Osteoblast (primary cell): ENCODE results near the gene KLF6. TPM values are rescaled to one million over a fixed set of nuclear protein-coding genes. Genes with fewer than 3 reads are reported as not detected.
A peak's percentile ranks its signal among the peaks of the same experiment; 100 is the strongest.

Experiments used
- DNase-seq: peaks from one replicate; pipeline ENCODE4 v3.0.0; 2011; ENCODE audit warnings: low spot score, mixed read lengths; ENCODE audit not compliant: insufficient read length; ENCODE audit errors: missing footprints
- H2AFZ ChIP-seq: 2 replicates; pipeline ENCODE4 v1.6.0; 2011; ENCODE audit warnings: mild to moderate bottlenecking, low read length
- H3K27ac ChIP-seq: 2 replicates; pipeline ENCODE4 v1.5.1; 2011; ENCODE audit warnings: mild to moderate bottlenecking, low read depth, low read length, moderate library complexity
- H3K27me3 ChIP-seq: 2 replicates; pipeline ENCODE4 v1.6.0; 2012; ENCODE audit warnings: mild to moderate bottlenecking, control low read depth, inconsistent platforms, low read length, moderate library complexity; ENCODE audit not compliant: insufficient read depth
- H3K36me3 ChIP-seq: 2 replicates; pipeline ENCODE4 v1.5.1; 2011; ENCODE audit warnings: mild to moderate bottlenecking, low read length, control low read depth, moderate library complexity; ENCODE audit not compliant: insufficient read depth
- H3K4me1 ChIP-seq: 2 replicates; pipeline ENCODE4 v1.5.1; 2011; ENCODE audit warnings: mild to moderate bottlenecking, low read length, control low read depth, moderate library complexity; ENCODE audit not compliant: insufficient read depth
- H3K4me2 ChIP-seq: 2 replicates; pipeline ENCODE4 v1.6.0; 2011; ENCODE audit warnings: mild to moderate bottlenecking, low read length; ENCODE audit not compliant: insufficient read depth
- H3K4me3 ChIP-seq: fragments of 200-600 bp; sonication (generic); 3 replicates; pipeline ENCODE4 v1.5.1; 2012; ENCODE audit warnings: mild to moderate bottlenecking, low read length, inconsistent platforms; ENCODE audit not compliant: insufficient read depth
- H3K79me2 ChIP-seq: 2 replicates; pipeline ENCODE4 v1.6.0; 2012; ENCODE audit warnings: mild to moderate bottlenecking, low read length, control low read depth, inconsistent platforms; ENCODE audit not compliant: insufficient read depth
- H3K9me3 ChIP-seq: 2 replicates; pipeline ENCODE4 v1.5.1; 2011; ENCODE audit warnings: low read depth, low read length, control low read depth
- H4K20me1 ChIP-seq: 2 replicates; pipeline ENCODE4 v1.6.0; 2012; ENCODE audit warnings: mild to moderate bottlenecking, low read length, control low read depth; ENCODE audit not compliant: insufficient read depth
- CTCF ChIP-seq: IDR thresholded peaks from 2 replicates; pipeline ENCODE4 v1.5.1; 2011; ENCODE audit warnings: mild to moderate bottlenecking, low read depth, low read length, moderate library complexity; ENCODE audit errors: extremely low read depth
- total RNA-seq: library from RNA; depleted of rRNA; stranded (reverse); fragments of >200 nt; gene quantifications from 2 replicates; pipeline ENCODE4 v1.2.3, GENCODE V29; 2012

KLF6 gene
- total RNA-seq: 50.1 and 52.1 TPM in 2 replicates

- Histone ChIP-seq H3K4me2 (peak within 1 kb of the TSS; percentile 92), H3K27ac (peak within 1 kb of the TSS; percentile 100), H3K79me2 (peaks cover 57% of the 10 kb centered on the region), H3K4me1 (peaks cover 31% of the 10 kb centered on the region), H3K4me3 (peak within 1 kb of the TSS; percentile 80), H3K9me3 (no peaks in the 10 kb centered on the region), H4K20me1 (peaks cover 49% of the 10 kb centered on the region), H3K36me3 (peaks cover 45% of the 10 kb centered on the region), H2AFZ (no peak within 1 kb of the TSS), H3K27me3 (no peaks in the 10 kb centered on the region)
- no peak for TF ChIP-seq CTCF
- peak; percentile 87 for DNase-seq
Measured at GRCh38 chr10:3784510-3785250, at the start of gene KLF6. Gene KLF6, minus strand, starts transcription at chr10:3785209. Its CDS starts 195 bp downstream, at chr10:3785014.

GRCh38 chr10:3834404-3834803 lies 49.4 kb upstream of the KLF6 start:
- Histone ChIP-seq H3K27me3 (no peaks in the 10 kb centered on the region), H3K9me3 (no peaks in the 10 kb centered on the region), H4K20me1 (no peaks in the 10 kb centered on the region), H3K4me1 (peaks cover 5% of the 10 kb centered on the region), H3K27ac (no peak overlapping the region), H3K4me3 (no peak overlapping the region), H2AFZ (no peak overlapping the region), H3K4me2 (no peak overlapping the region), H3K36me3 (no peaks in the 10 kb centered on the region), H3K79me2 (no peaks in the 10 kb centered on the region)
- no peak for DNase-seq
- no peak for TF ChIP-seq CTCF

- no peak overlapping the region for H3K27ac ChIP-seq
- no peak for TF ChIP-seq CTCF
- no peak overlapping the region for H3K4me2 ChIP-seq
- no peaks in the 10 kb centered on the region for H3K36me3 ChIP-seq
- H3K79me2 ChIP-seq: no peaks in the 10 kb centered on the region
- peaks cover 18% of the 10 kb centered on the region for H3K4me1 ChIP-seq
- no peak overlapping the region for H3K4me3 ChIP-seq
- no peaks in the 10 kb centered on the region for H3K27me3 ChIP-seq
- no peak overlapping the region for H2AFZ ChIP-seq
- H3K9me3 ChIP-seq: no peaks in the 10 kb centered on the region
- H4K20me1 ChIP-seq: no peaks in the 10 kb centered on the region
- DNase-seq: no peak
Measured at GRCh38 chr10:3833046-3833445, 48.0 kb upstream of the KLF6 start.

GRCh38 chr10:3832022-3832786 lies 47.2 kb upstream of the KLF6 start:
- Histone ChIP-seq H3K36me3 (no peaks in the 10 kb centered on the region), H3K79me2 (no peaks in the 10 kb centered on the region), H3K4me3 (no peak overlapping the region), H3K4me2 (no peak overlapping the region), H3K27me3 (no peaks in the 10 kb centered on the region), H3K4me1 (peaks cover 18% of the 10 kb centered on the region), H4K20me1 (no peaks in the 10 kb centered on the region), H3K9me3 (no peaks in the 10 kb centered on the region), H3K27ac (no peak overlapping the region), H2AFZ (no peak overlapping the region)
- no peak for DNase-seq
- TF ChIP-seq CTCF: no peak
